SIG-M5 treated with dmso at 0.1 percent for 504 hours (cell line): Measurements from ENCODE around the gene MAFG.

ENCODE experiments used
- DNase-seq: peaks from one replicate; lab custom pipeline; 2025; ENCODE audit not compliant: unreplicated experiment; lab: John Stamatoyannopoulos, UW

MAFG gene

GRCh38 chr17:81927653-81928543 is at the start of gene MAFG:
TSS of gene MAFG (minus strand) at chr17:81927735. CDS start at chr17:81923185, 4,550 bp downstream.
- DNase-seq, result peak; percentile 87

- DNase-seq, result no peak
Measured at GRCh38 chr17:81976332-81977210, 49.0 kb upstream of the MAFG start.

- no peak for DNase-seq
Measured at GRCh38 chr17:81973432-81973831, 45.9 kb upstream of the MAFG start.

- DNase-seq, result no peak
Measured at GRCh38 chr17:81968850-81969812, 41.6 kb upstream of the MAFG start.

- DNase-seq, result no peak
Measured at GRCh38 chr17:81968396-81968745, 40.8 kb upstream of the MAFG start.

- DNase-seq, result peak; percentile 66
Measured at GRCh38 chr17:81967533-81968395, 40.2 kb upstream of the MAFG start.

- no peak for DNase-seq
Measured at GRCh38 chr17:81967244-81967532, 39.7 kb upstream of the MAFG start.

GRCh38 chr17:81966343-81967243 is 39.1 kb upstream of the MAFG start:
- DNase-seq, result peak; percentile 45

GRCh38 chr17:81964081-81964849 is 36.7 kb upstream of the MAFG start:
- no peak for DNase-seq

GRCh38 chr17:81962499-81963441 is 35.2 kb upstream of the MAFG start:
- DNase-seq, result no peak

GRCh38 chr17:81961521-81962498 is 34.3 kb upstream of the MAFG start:
- no peak for DNase-seq

- peak; percentile 27 for DNase-seq
Measured at GRCh38 chr17:81961087-81961511, 33.6 kb upstream of the MAFG start, which contains the start of gene NOTUM. TSS of gene NOTUM (minus strand) at chr17:81961187. CDS start at chr17:81960909, 278 bp downstream.

GRCh38 chr17:81960130-81960958 is 32.8 kb upstream of the MAFG start:
- DNase-seq, result no peak

GRCh38 chr17:81959362-81960129 is 32.0 kb upstream of the MAFG start:
- no peak for DNase-seq
